K562 (cell line): ENCODE data around the gene ABHD8. TPM values are rescaled to one million over a fixed set of nuclear protein-coding genes. Genes with fewer than 3 reads are reported as not detected.
A peak's percentile ranks its signal among the peaks of the same experiment; 100 is the strongest.

ENCODE experiments used
- CTCFL ChIP-seq: IDR thresholded peaks from 2 replicates; pipeline ENCODE4 v1.6.1; 2011; ENCODE audit warnings: borderline replicate concordance, low read depth, mild to moderate bottlenecking, moderate library complexity, low read length; ENCODE audit not compliant: insufficient read depth, poor library complexity, severe bottlenecking
- ETV5 ChIP-seq: sonication (generic); formaldehyde crosslinking; IDR thresholded peaks from 2 replicates; pipeline ENCODE4 v1.4.0; 2020; ENCODE audit warnings: low read depth, mild to moderate bottlenecking, missing genetic modification reagents
- HNRNPLL ChIP-seq: fragments of 200-400 bp; formaldehyde crosslinking; IDR thresholded peaks from 2 replicates; pipeline ENCODE4 v1.6.1; 2017; ENCODE audit warnings: low read length, low read depth, mild to moderate bottlenecking; ENCODE audit not compliant: poor library complexity, severe bottlenecking
- IRF2 ChIP-seq: sonication (generic); formaldehyde crosslinking; IDR thresholded peaks from 2 replicates; pipeline ENCODE4 v1.8.1; 2022; ENCODE audit warnings: mild to moderate bottlenecking, missing genetic modification reagents
- SNIP1 ChIP-seq: fragments of 450-650 bp; IDR thresholded peaks from 2 replicates; pipeline ENCODE4 v1.7.1; 2017; ENCODE audit warnings: low read depth, mild to moderate bottlenecking
- SOX6 ChIP-seq: fragments of 450-650 bp; IDR thresholded peaks from 2 replicates; pipeline ENCODE4 v1.6.1; 2014; ENCODE audit warnings: mild to moderate bottlenecking
- SRF ChIP-seq, 2 experiments: fragments of 250-450, 450-650 bp in 1 of 2; sonication (Bioruptor Pico) in 1 of 2; sonication (generic) in 1 of 2; formaldehyde crosslinking; IDR thresholded peaks; 2 replicates each; pipeline versions ENCODE4 v1.5.0 to v1.5.1; 2020 to 2022; ENCODE audit warnings: mild to moderate bottlenecking in 1 of 2, missing genetic modification reagents in 1 of 2
- ZBTB7A ChIP-seq: IDR thresholded peaks from 2 replicates; pipeline ENCODE4 v1.6.1; 2011; ENCODE audit warnings: low read depth, mild to moderate bottlenecking, low read length, moderate library complexity, borderline replicate concordance; ENCODE audit not compliant: control insufficient read depth
- ZNF175 ChIP-seq: fragments of 200-800 bp; sonication (Bioruptor generic); IDR thresholded peaks from 2 replicates; pipeline ENCODE4 v1.6.1; 2016; ENCODE audit warnings: low read depth, mild to moderate bottlenecking, missing genetic modification characterization, missing compliant biosample characterization
- ZNF277 ChIP-seq: fragments of 250-450 bp; sonication (Bioruptor Pico); IDR thresholded peaks from 2 replicates; pipeline ENCODE4 v1.8.0; 2022; ENCODE audit warnings: inconsistent platforms, mild to moderate bottlenecking, moderate library complexity, borderline replicate concordance
- ZNF395 ChIP-seq: fragments of 200-800 bp; sonication (Bioruptor generic); IDR thresholded peaks from 2 replicates; pipeline ENCODE4 v1.6.1; 2017; ENCODE audit warnings: missing genetic modification characterization, missing compliant biosample characterization
- ZNF609 ChIP-seq: sonication (generic); formaldehyde crosslinking; IDR thresholded peaks from 2 replicates; pipeline ENCODE4 v1.8.1; 2023; ENCODE audit warnings: missing genetic modification reagents, mild to moderate bottlenecking, borderline replicate concordance
- polyA plus RNA-seq, 8 experiments: library from polyadenylated mRNA; depleted of rRNA in 4 of 8; stranded (reverse) in 5 of 8; unstranded in 3 of 8; fragments of >200 nt; fragmentation: Nextera tagmentation in 2 of 8; fragmentation: Illumina TruSeq in 1 of 8; extraction: Ambion mirVana in 2 of 8; extraction: Trizol in 1 of 8; gene quantifications; 2 replicates each; pipeline versions ENCODE4 v1.2.1 to v1.2.3, GENCODE V29; 2011 to 2014; ENCODE audit warnings: inconsistent platforms in 1 of 8, missing spikeins in 1 of 8
- total RNA-seq, 7 experiments: library from RNA; depleted of rRNA in 6 of 7; stranded (reverse); fragments of >200 nt in 6 of 7; fragmentation: Illumina TruSeq in 2 of 7; extraction: Trizol in 2 of 7; gene quantifications; 2 replicates each; pipeline versions ENCODE4 v1.2.1 to v1.2.3, GENCODE V29; 2011 to 2021; ENCODE audit warnings: low replicate concordance in 1 of 7

Gene ABHD8
- total and polyA plus RNA-seq, 9 of the 15 experiments (the other 6 are each of a cell fraction or from before 2014, with no cell fraction given): 0.04 to 6.6 (median 2.0) TPM; not detected in 1

GRCh38 chr19:17336872-17337674 lies 33.8 kb upstream of the ABHD8 start, which contains the start of gene GTPBP3 (continued):
- TF ChIP-seq HNRNPLL (peak; percentile 88), ZNF395 (CRISPR knock-in tag) (peak; percentile 84; the same call in 1 of the 2 replicates), IRF2 (CRISPR knock-in tag) (no peak), SNIP1 (peak; percentile 53), ZNF175 (CRISPR knock-in tag) (peak; percentile 22; the same call in 1 of the 2 replicates), ZNF609 (no peak), SOX6 (peak; percentile 76), ETV5 (CRISPR knock-in tag) (0 out of 2 replicates have a peak, but pooled peaks have one; percentile 74), ZBTB7A (peak; percentile 95), ZNF277 (CRISPR knock-in tag) (no peak), SRF (CRISPR knock-in tag; IDR thresholded peaks at IDR 0.05) (peak in 1 of 2 experiments; percentile 70; a peak in 1 of 4 replicates), CTCFL (no peak)
